Measurements from ENCODE around the gene MARVELD3. TPM values are rescaled to one million over a fixed set of nuclear protein-coding genes. Genes with fewer than 3 reads are reported as not detected.

MARVELD3 gene
- total RNA-seq, 1 donor from 2014 or later = not detected

GRCh38 chr16:71628810-71629209, 2.8 kb downstream of the MARVELD3 start:
- Mint-ChIP-seq H3K36me3 (ENCODE audit: low read depth) (no peaks in the 10 kb centered on the region), H3K27ac (no peak overlapping the region), H3K4me3 (no peak overlapping the region), H3K9me3 (no peaks in the 10 kb centered on the region), H3K4me1 (ENCODE audit: low read depth) (no peaks in the 10 kb centered on the region), H3K27me3 (ENCODE audit: insufficient read depth) (peaks cover 22% of the 10 kb centered on the region)
- intact Hi-C loops (cut with micrococcal nuclease) = no loop called here
- no peak for DNase-seq (ENCODE audit: low spot score)

GRCh38 chr16:71629278-71630016, 3.5 kb downstream of the MARVELD3 start:
- Mint-ChIP-seq H3K27ac (no peak overlapping the region), H3K4me3 (no peak overlapping the region), H3K9me3 (no peaks in the 10 kb centered on the region), H3K36me3 (ENCODE audit: low read depth) (no peaks in the 10 kb centered on the region), H3K27me3 (ENCODE audit: insufficient read depth) (peaks cover 22% of the 10 kb centered on the region), H3K4me1 (ENCODE audit: low read depth) (no peaks in the 10 kb centered on the region)
- no peak for DNase-seq (ENCODE audit: low spot score)
- intact Hi-C loops (cut with micrococcal nuclease) = no loop called here

- H3K4me3 Mint-ChIP-seq = no peak overlapping the region
These were observed 4.8 kb downstream of the MARVELD3 start for GRCh38 chr16:71630808-71631207.

GRCh38 chr16:71631776-71632175, 5.8 kb downstream of the MARVELD3 start:
- Mint-ChIP-seq H3K27me3 (ENCODE audit: insufficient read depth) (peaks cover 21% of the 10 kb centered on the region), H3K9me3 (no peaks in the 10 kb centered on the region), H3K4me1 (ENCODE audit: low read depth) (no peaks in the 10 kb centered on the region), H3K4me3 (no peak overlapping the region), H3K36me3 (ENCODE audit: low read depth) (no peaks in the 10 kb centered on the region), H3K27ac (no peak overlapping the region)
- DNase-seq (ENCODE audit: low spot score) = no peak
- intact Hi-C loops (cut with micrococcal nuclease) = no loop called here

More at GRCh38 chr16:71630808-71631207, 4.8 kb downstream of the MARVELD3 start:
- intact Hi-C loops (cut with micrococcal nuclease) = no loop called here
- no peaks in the 10 kb centered on the region for H3K36me3 Mint-ChIP-seq (ENCODE audit: low read depth)
- H3K4me1 Mint-ChIP-seq (ENCODE audit: low read depth) = no peaks in the 10 kb centered on the region
- no peak overlapping the region for H3K27ac Mint-ChIP-seq
- peaks cover 22% of the 10 kb centered on the region for H3K27me3 Mint-ChIP-seq (ENCODE audit: insufficient read depth)
- DNase-seq (ENCODE audit: low spot score) = no peak
- no peaks in the 10 kb centered on the region for H3K9me3 Mint-ChIP-seq

- intact Hi-C loops (cut with micrococcal nuclease) = no loop called here
- Mint-ChIP-seq H3K36me3 (ENCODE audit: low read depth) (no peaks in the 10 kb centered on the region), H3K27ac (no peak overlapping the region), H3K4me1 (ENCODE audit: low read depth) (no peaks in the 10 kb centered on the region), H3K27me3 (ENCODE audit: insufficient read depth) (no peaks in the 10 kb centered on the region), H3K4me3 (no peak overlapping the region), H3K9me3 (no peaks in the 10 kb centered on the region)
- no peak for DNase-seq (ENCODE audit: low spot score)
These were observed 9.6 kb downstream of the MARVELD3 start for GRCh38 chr16:71635632-71636031.

GRCh38 chr16:71637398-71637797, 11.4 kb downstream of the MARVELD3 start:
- H3K4me1 Mint-ChIP-seq (ENCODE audit: low read depth) = no peaks in the 10 kb centered on the region
- H3K9me3 Mint-ChIP-seq = no peaks in the 10 kb centered on the region
- H3K27ac Mint-ChIP-seq = no peak overlapping the region
- H3K36me3 Mint-ChIP-seq (ENCODE audit: low read depth) = no peaks in the 10 kb centered on the region
- intact Hi-C loops (cut with micrococcal nuclease) = no loop called here
- DNase-seq (ENCODE audit: low spot score) = no peak
- H3K4me3 Mint-ChIP-seq = no peak overlapping the region
- no peaks in the 10 kb centered on the region for H3K27me3 Mint-ChIP-seq (ENCODE audit: insufficient read depth)

GRCh38 chr16:71645450-71645849, 19.5 kb downstream of the MARVELD3 start:
- no peaks in the 10 kb centered on the region for H3K9me3 Mint-ChIP-seq
- no peaks in the 10 kb centered on the region for H3K27me3 Mint-ChIP-seq (ENCODE audit: insufficient read depth)
- peaks cover 11% of the 10 kb centered on the region for H3K36me3 Mint-ChIP-seq (ENCODE audit: low read depth)
- no peaks in the 10 kb centered on the region for H3K4me1 Mint-ChIP-seq (ENCODE audit: low read depth)
- DNase-seq (ENCODE audit: low spot score) = no peak
- intact Hi-C loops (cut with micrococcal nuclease) = no loop called here
- H3K4me3 Mint-ChIP-seq = no peak overlapping the region
- H3K27ac Mint-ChIP-seq = no peak overlapping the region

GRCh38 chr16:71647391-71647790, 21.4 kb downstream of the MARVELD3 start:
- DNase-seq (ENCODE audit: low spot score) = no peak
- H3K27me3 Mint-ChIP-seq (ENCODE audit: insufficient read depth) = no peaks in the 10 kb centered on the region
- no peaks in the 10 kb centered on the region for H3K9me3 Mint-ChIP-seq
- intact Hi-C loops (cut with micrococcal nuclease) = no loop called here
- H3K27ac Mint-ChIP-seq = no peak overlapping the region
- H3K4me3 Mint-ChIP-seq = no peak overlapping the region
- no peaks in the 10 kb centered on the region for H3K4me1 Mint-ChIP-seq (ENCODE audit: low read depth)
- H3K36me3 Mint-ChIP-seq (ENCODE audit: low read depth) = peaks cover 11% of the 10 kb centered on the region

- H3K27ac Mint-ChIP-seq = no peak overlapping the region
- peaks cover 11% of the 10 kb centered on the region for H3K36me3 Mint-ChIP-seq (ENCODE audit: low read depth)
- DNase-seq (ENCODE audit: low spot score) = no peak
- H3K4me3 Mint-ChIP-seq = no peak overlapping the region
- no peaks in the 10 kb centered on the region for H3K27me3 Mint-ChIP-seq (ENCODE audit: insufficient read depth)
- no peaks in the 10 kb centered on the region for H3K4me1 Mint-ChIP-seq (ENCODE audit: low read depth)
- H3K9me3 Mint-ChIP-seq = no peaks in the 10 kb centered on the region
- intact Hi-C loops (cut with micrococcal nuclease) = no loop called here
These were observed 22.2 kb downstream of the MARVELD3 start for GRCh38 chr16:71648162-71648561.

GRCh38 chr16:71648921-71649320, 22.9 kb downstream of the MARVELD3 start:
- H3K27ac Mint-ChIP-seq = no peak overlapping the region
- H3K36me3 Mint-ChIP-seq (ENCODE audit: low read depth) = peaks cover 11% of the 10 kb centered on the region
- H3K4me3 Mint-ChIP-seq = no peak overlapping the region
- intact Hi-C loops (cut with micrococcal nuclease) = no loop called here
- H3K27me3 Mint-ChIP-seq (ENCODE audit: insufficient read depth) = no peaks in the 10 kb centered on the region
- H3K9me3 Mint-ChIP-seq = no peaks in the 10 kb centered on the region
- no peak for DNase-seq (ENCODE audit: low spot score)
- no peaks in the 10 kb centered on the region for H3K4me1 Mint-ChIP-seq (ENCODE audit: low read depth)

- no peak overlapping the region for H3K27ac Mint-ChIP-seq
- intact Hi-C loops (cut with micrococcal nuclease) = no loop called here
These were observed 23.7 kb downstream of the MARVELD3 start for GRCh38 chr16:71649704-71650103.

GRCh38 chr16:71658771-71659170, 32.8 kb downstream of the MARVELD3 start:
- intact Hi-C loops (cut with micrococcal nuclease) = no loop called here
- Mint-ChIP-seq H3K4me3 (no peak overlapping the region), H3K36me3 (ENCODE audit: low read depth) (peaks cover 18% of the 10 kb centered on the region), H3K4me1 (ENCODE audit: low read depth) (no peaks in the 10 kb centered on the region), H3K27me3 (ENCODE audit: insufficient read depth) (no peaks in the 10 kb centered on the region), H3K9me3 (no peaks in the 10 kb centered on the region), H3K27ac (no peak overlapping the region)
- DNase-seq (ENCODE audit: low spot score) = no peak

More at GRCh38 chr16:71649704-71650103, 23.7 kb downstream of the MARVELD3 start:
- peaks cover 11% of the 10 kb centered on the region for H3K36me3 Mint-ChIP-seq (ENCODE audit: low read depth)
- H3K27me3 Mint-ChIP-seq (ENCODE audit: insufficient read depth) = no peaks in the 10 kb centered on the region
- H3K4me3 Mint-ChIP-seq = no peak overlapping the region
- no peaks in the 10 kb centered on the region for H3K9me3 Mint-ChIP-seq
- H3K4me1 Mint-ChIP-seq (ENCODE audit: low read depth) = no peaks in the 10 kb centered on the region
- DNase-seq (ENCODE audit: low spot score) = no peak

- Mint-ChIP-seq H3K27ac (no peak overlapping the region), H3K4me3 (no peak overlapping the region), H3K36me3 (ENCODE audit: low read depth) (peaks cover 21% of the 10 kb centered on the region), H3K4me1 (ENCODE audit: low read depth) (no peaks in the 10 kb centered on the region), H3K27me3 (ENCODE audit: insufficient read depth) (no peaks in the 10 kb centered on the region), H3K9me3 (no peaks in the 10 kb centered on the region)
- intact Hi-C loops (cut with micrococcal nuclease) = no loop called here
- no peak for DNase-seq (ENCODE audit: low spot score)
These were observed 33.5 kb downstream of the MARVELD3 start for GRCh38 chr16:71659471-71659870.

- Mint-ChIP-seq H3K4me3 (no peak overlapping the region), H3K9me3 (no peaks in the 10 kb centered on the region), H3K4me1 (ENCODE audit: low read depth) (no peaks in the 10 kb centered on the region), H3K27me3 (ENCODE audit: insufficient read depth) (no peaks in the 10 kb centered on the region), H3K27ac (no peak overlapping the region), H3K36me3 (ENCODE audit: low read depth) (peaks cover 20% of the 10 kb centered on the region)
- no peak for DNase-seq (ENCODE audit: low spot score)
- intact Hi-C loops (cut with micrococcal nuclease) = no loop called here
These were observed 40.3 kb downstream of the MARVELD3 start for GRCh38 chr16:71666264-71666663.

Data from activated T-helper 1 cell treated with anti-CD3 and anti-CD28 coated beads, Interleukin-12 subunit alpha, Interleukin-12 subunit beta, Interleukin-2, Interleukin-4 antibody, amounts not matched to agents 30 ng/mL and 10 ng/mL and 1 ng/mL, durations not matched to agents 14 hours and 24 hours and 36 hours (primary cell).